HCT116 (cell line): Measurements from ENCODE around the gene PIP4K2B. TPM values are rescaled to one million over a fixed set of nuclear protein-coding genes. Genes with fewer than 3 reads are reported as not detected.

Experiments
- ATAC-seq: fragments of 200-7000 bp; cut with Tn5 transposase; 2 replicates; pipeline ENCODE4 v1.9.1; 2020; ENCODE audit warnings: mild to moderate bottlenecking, moderate library complexity
- BruUV-seq: library from RNA; stranded (reverse); fragments of 400-500 nt; replicated peaks from 2 replicates; lab custom pipeline; 2021; lab: Mats Ljungman, UMichigan
- CTCF ChIA-PET: fragments of 300-600 bp; sonication (Branson Sonifier 250); formaldehyde crosslinking; loops from one replicate; lab custom pipeline; 2021; ENCODE audit warnings: antibody characterized with exemption; lab: Charles Lee
- POLR2A ChIA-PET: fragments of 300-600, 350-600 bp; sonication (Branson Sonifier 250); formaldehyde crosslinking; loops from one replicate; lab custom pipeline; 2021; ENCODE audit warnings: antibody characterized with exemption; lab: Charles Lee
- RAD21 ChIA-PET, 2 experiments: fragments of 300-600 bp; sonication (Branson Sonifier 250); formaldehyde crosslinking; loops; one replicate each; lab custom pipeline; 2023; ENCODE audit warnings: low total read pairs in 2 of 2; ENCODE audit not compliant: uncharacterized antibody in 2 of 2, unreplicated experiment in 2 of 2, low non-redundant PET in 1 of 2; lab: Charles Lee
- DNase-seq: peaks from one replicate; pipeline ENCODE4 v3.0.0-alpha.2; 2010; ENCODE audit warnings: low read depth, low spot score
- H2AFZ ChIP-seq: fragments of 200-600 bp; shearing (Covaris generic), sonication (generic); 2 replicates; pipeline ENCODE4 v1.6.1; 2017; ENCODE audit warnings: low read depth, mixed run types, mixed read lengths, antibody characterized with exemption, low read length; ENCODE audit not compliant: poor library complexity, severe bottlenecking
- H3K27ac ChIP-seq: 2 replicates; pipeline ENCODE4 v1.5.1; 2012; ENCODE audit warnings: low read depth, low read length
- H3K27me3 ChIP-seq: fragments of 200-600 bp; sonication (generic); 2 replicates; pipeline ENCODE4 v1.6.1; 2016; ENCODE audit warnings: mixed run types, low read length, mixed read lengths; ENCODE audit not compliant: insufficient read depth
- H3K36me3 ChIP-seq, 2 experiments: fragments of 200-500 bp in 1 of 2; fragments of 200-600 bp in 1 of 2; sonication (Bioruptor generic) in 1 of 2; sonication (generic) in 1 of 2; 2 replicates each; pipeline versions ENCODE4 v1.5.1 to v1.6.1; 2014 to 2016; ENCODE audit warnings: low read length in 2 of 2, inconsistent platforms in 1 of 2, mixed read lengths in 1 of 2, mixed run types in 1 of 2; ENCODE audit not compliant: insufficient read depth in 2 of 2, control insufficient read depth in 1 of 2
- H3K4me1 ChIP-seq, 2 experiments: fragments of 200-600 bp in 1 of 2; sonication (generic) in 1 of 2; 2 replicates each; pipeline versions ENCODE4 v1.5.1 to v1.6.1; 2012 to 2017; ENCODE audit warnings: low read length in 2 of 2, inconsistent platforms in 1 of 2, mild to moderate bottlenecking in 1 of 2, mixed read lengths in 1 of 2, mixed run types in 1 of 2, moderate library complexity in 1 of 2; ENCODE audit not compliant: insufficient read depth in 2 of 2, control insufficient read depth in 1 of 2
- H3K4me2 ChIP-seq: fragments of 200-600 bp; sonication (generic); 2 replicates; pipeline ENCODE4 v1.6.1; 2017; ENCODE audit warnings: mixed run types, low read length, mixed read lengths
- H3K4me3 ChIP-seq, 2 experiments: fragments of 200-600 bp in 1 of 2; sonication (generic) in 1 of 2; replicated peaks in 1 of 2; 2 replicates each; pipeline ENCODE4 v1.5.1; 2011 to 2016; ENCODE audit warnings: low read length in 2 of 2, control low read depth in 1 of 2, low read depth in 1 of 2, mild to moderate bottlenecking in 1 of 2, mixed read lengths in 1 of 2, mixed run types in 1 of 2
- H3K79me2 ChIP-seq: fragments of 200-600 bp; sonication (generic); 2 replicates; pipeline ENCODE4 v1.6.1; 2017; ENCODE audit warnings: mild to moderate bottlenecking, mixed run types, low read length, moderate library complexity, mixed read lengths; ENCODE audit not compliant: insufficient read depth
- H3K9ac ChIP-seq: fragments of 200-600 bp; sonication (generic); 2 replicates; pipeline ENCODE4 v1.6.1; 2016; ENCODE audit warnings: low read length, mixed read lengths
- H3K9me2 ChIP-seq: fragments of 200-600 bp; sonication (generic), shearing (Covaris generic); 2 replicates; pipeline ENCODE4 v1.6.1; 2017; ENCODE audit warnings: mixed run types, mild to moderate bottlenecking, moderate library complexity; ENCODE audit not compliant: insufficient read depth
- H3K9me3 ChIP-seq, 2 experiments: fragments of 200-500 bp in 1 of 2; fragments of 200-600 bp in 1 of 2; sonication (Bioruptor generic) in 1 of 2; sonication (generic) in 1 of 2; 2 replicates each; pipeline ENCODE4 v1.6.1; 2014 to 2017; ENCODE audit warnings: low read length in 2 of 2, mixed read lengths in 2 of 2, inconsistent platforms in 1 of 2, low read depth in 1 of 2, mild to moderate bottlenecking in 1 of 2, mixed run types in 1 of 2, moderate library complexity in 1 of 2; ENCODE audit not compliant: control insufficient read depth in 1 of 2, insufficient read depth in 1 of 2
- H4K20me1 ChIP-seq: fragments of 200-600 bp; sonication (generic), shearing (Covaris generic); 2 replicates; pipeline ENCODE4 v1.6.1; 2017; ENCODE audit warnings: mixed run types, mild to moderate bottlenecking, moderate library complexity; ENCODE audit not compliant: insufficient read depth
- CEBPB ChIP-seq: IDR thresholded peaks from 2 replicates; pipeline ENCODE4 v1.6.1; 2012; ENCODE audit warnings: low read depth
- EGR1 ChIP-seq: IDR thresholded peaks from 2 replicates; pipeline ENCODE4 v1.6.1; 2012; ENCODE audit warnings: low read depth
- ELF1 ChIP-seq: IDR thresholded peaks from 2 replicates; pipeline ENCODE4 v1.6.1; 2012; ENCODE audit warnings: low read depth, borderline replicate concordance
- EZH2phosphoT487 ChIP-seq: fragments of 200-600 bp; IDR thresholded peaks from 2 replicates; pipeline ENCODE4 v1.6.1; 2018; ENCODE audit warnings: antibody characterized with exemption, borderline replicate concordance
- JUND ChIP-seq: IDR thresholded peaks from 2 replicates; pipeline ENCODE4 v1.6.1; 2012
- SIN3A ChIP-seq: IDR thresholded peaks from 2 replicates; pipeline ENCODE4 v1.6.1; 2012; ENCODE audit warnings: low read depth
- SP1 ChIP-seq: IDR thresholded peaks from 2 replicates; pipeline ENCODE4 v1.6.1; 2012; ENCODE audit warnings: low read depth
- SRF ChIP-seq: IDR thresholded peaks from 2 replicates; pipeline ENCODE4 v1.6.1; 2012; ENCODE audit warnings: low read depth
- TCF7L2 ChIP-seq: IDR thresholded peaks from 2 replicates; pipeline ENCODE4 v1.7.0; 2011; ENCODE audit warnings: borderline replicate concordance, inconsistent platforms; ENCODE audit not compliant: insufficient read depth, insufficient read length; ENCODE audit errors: extremely low read depth
- YY1 ChIP-seq: IDR thresholded peaks from 2 replicates; pipeline ENCODE4 v1.6.1; 2011; ENCODE audit warnings: low read length, low read depth, moderate library complexity, mild to moderate bottlenecking; ENCODE audit not compliant: insufficient replicate concordance; ENCODE audit errors: extremely low read depth
- ZFX ChIP-seq: fragments of 450-650 bp; IDR thresholded peaks from 2 replicates; pipeline ENCODE4 v1.6.1; 2017
- ZNF274 ChIP-seq: fragments of 200-500 bp; sonication (Bioruptor generic); IDR thresholded peaks from 2 replicates; pipeline ENCODE4 v1.6.1; 2014; ENCODE audit warnings: mild to moderate bottlenecking, low read depth, low read length, inconsistent platforms
- intact Hi-C: fragments of 100-400 bp; cut with micrococcal nuclease; formaldehyde crosslinking; loops from 2 replicates; pipeline ENCODE4 v1.10.0; 2022
- total RNA-seq: library from RNA; stranded (reverse); gene quantifications from one replicate; pipeline ENCODE4 v1.2.1, GENCODE V29; 2021; ENCODE audit not compliant: unreplicated experiment
- TF ChIP-seq, protein P1 (sequence below): IDR thresholded peaks from 2 replicates; pipeline ENCODE4 v1.6.1; 2012
- TF ChIP-seq, protein P2 (sequence below): IDR thresholded peaks from 2 replicates; pipeline ENCODE4 v1.6.1; 2012; ENCODE audit warnings: low read depth
- TF ChIP-seq, protein P3 (sequence below), 3 experiments: fragments of 200-600 bp in 1 of 3; sonication (generic) in 1 of 3; IDR thresholded peaks in 2 of 3; conservative IDR thresholded peaks in 1 of 3; 2 replicates each; pipeline ENCODE4 v1.5.1; 2012 to 2017; ENCODE audit warnings: low read depth in 2 of 3, low read length in 2 of 3, antibody characterized with exemption in 1 of 3, borderline replicate concordance in 1 of 3, control low read depth in 1 of 3, mild to moderate bottlenecking in 1 of 3, mixed read lengths in 1 of 3, mixed run types in 1 of 3, moderate library complexity in 1 of 3; ENCODE audit not compliant: insufficient read depth in 1 of 3
- TF ChIP-seq, protein P4 (sequence below): IDR thresholded peaks from 2 replicates; pipeline ENCODE4 v1.6.1; 2012

PIP4K2B gene
- total RNA-seq, 1 experiment from 2014 or later = 40.3 TPM

DNA sequence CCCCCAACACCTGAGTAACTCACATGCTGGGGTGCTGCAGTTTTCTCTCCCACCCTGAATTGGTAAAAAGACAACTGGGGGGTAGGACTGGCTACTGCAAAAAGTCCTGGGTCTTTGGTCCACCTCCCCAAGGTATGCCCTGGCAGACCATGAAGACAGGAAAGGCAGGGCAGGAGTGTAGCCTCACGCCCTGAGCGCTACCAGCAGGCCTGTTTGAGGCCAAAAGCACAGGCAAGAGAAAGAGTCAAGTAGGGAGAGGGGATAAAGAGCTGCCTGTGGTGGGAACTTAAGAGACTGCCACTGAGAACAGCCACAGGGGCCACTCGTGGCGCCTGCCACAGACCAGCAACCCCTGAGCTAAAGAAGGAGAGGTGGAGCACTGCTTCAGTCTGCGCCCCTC, 33.0 kb downstream of the PIP4K2B start:
- H3K9me2 ChIP-seq = no peaks in the 10 kb centered on the region
- ChIA-PET CTCF (no interaction called here), RAD21 (no interaction called here), POLR2A (no interaction called here)
- no peaks in the 10 kb centered on the region for H3K4me1 ChIP-seq
- no peak overlapping the region for H3K4me3 ChIP-seq
- H3K27me3 ChIP-seq = no peaks in the 10 kb centered on the region
- no TSS peak for BruUV-seq
- no peak overlapping the region for H3K27ac ChIP-seq
- no peak overlapping the region for H3K9ac ChIP-seq
- no peak for DNase-seq
- H3K4me2 ChIP-seq = no peak overlapping the region
- TF ChIP-seq CEBPB (no peak), ZNF274 (no peak), ZFX (no peak), SRF (no peak), EZH2phosphoT487 (no peak)
- TF ChIP-seq, protein P1, sequence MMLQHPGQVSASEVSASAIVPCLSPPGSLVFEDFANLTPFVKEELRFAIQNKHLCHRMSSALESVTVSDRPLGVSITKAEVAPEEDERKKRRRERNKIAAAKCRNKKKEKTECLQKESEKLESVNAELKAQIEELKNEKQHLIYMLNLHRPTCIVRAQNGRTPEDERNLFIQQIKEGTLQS = no peak
- intact Hi-C loops = no loop called here
- H3K79me2 ChIP-seq = peaks cover 11% of the 10 kb centered on the region; the same call in 1 of the 2 replicates
- no peak for ATAC-seq
- no peaks in the 10 kb centered on the region for H3K9me3 ChIP-seq
- H2AFZ ChIP-seq = no peak overlapping the region
- peaks cover 4% of the 10 kb centered on the region; the same call in 1 of the 2 replicates for H4K20me1 ChIP-seq
- H3K36me3 ChIP-seq = peaks cover 24 to 50% of the 10 kb centered on the region in 2 experiments; a peak in 3 of 4 replicates

DNA sequence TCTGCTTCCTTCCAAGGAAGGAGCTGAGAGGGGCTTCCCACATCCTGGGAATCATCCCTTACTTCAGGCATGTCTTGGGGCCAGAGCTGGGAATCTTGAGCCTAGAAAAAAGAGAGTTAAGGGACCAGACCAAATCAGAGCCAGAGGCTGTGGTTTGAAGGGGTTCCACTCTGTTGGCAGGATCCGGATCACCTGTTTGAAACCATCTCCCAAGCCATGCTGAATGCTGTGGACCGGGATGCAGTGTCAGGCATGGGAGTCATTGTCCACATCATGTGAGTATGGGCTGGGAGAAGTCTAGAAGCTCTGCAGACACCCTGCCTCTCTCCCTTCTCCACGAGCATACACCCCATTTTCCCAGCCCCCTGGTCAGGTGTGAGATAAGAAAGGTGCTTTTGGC, 37.1 kb downstream of the PIP4K2B start:
- POLR2A ChIA-PET = no interaction called here
- BruUV-seq = no TSS peak
- no peak for TF ChIP-seq JUND
- TF ChIP-seq, protein P2, sequence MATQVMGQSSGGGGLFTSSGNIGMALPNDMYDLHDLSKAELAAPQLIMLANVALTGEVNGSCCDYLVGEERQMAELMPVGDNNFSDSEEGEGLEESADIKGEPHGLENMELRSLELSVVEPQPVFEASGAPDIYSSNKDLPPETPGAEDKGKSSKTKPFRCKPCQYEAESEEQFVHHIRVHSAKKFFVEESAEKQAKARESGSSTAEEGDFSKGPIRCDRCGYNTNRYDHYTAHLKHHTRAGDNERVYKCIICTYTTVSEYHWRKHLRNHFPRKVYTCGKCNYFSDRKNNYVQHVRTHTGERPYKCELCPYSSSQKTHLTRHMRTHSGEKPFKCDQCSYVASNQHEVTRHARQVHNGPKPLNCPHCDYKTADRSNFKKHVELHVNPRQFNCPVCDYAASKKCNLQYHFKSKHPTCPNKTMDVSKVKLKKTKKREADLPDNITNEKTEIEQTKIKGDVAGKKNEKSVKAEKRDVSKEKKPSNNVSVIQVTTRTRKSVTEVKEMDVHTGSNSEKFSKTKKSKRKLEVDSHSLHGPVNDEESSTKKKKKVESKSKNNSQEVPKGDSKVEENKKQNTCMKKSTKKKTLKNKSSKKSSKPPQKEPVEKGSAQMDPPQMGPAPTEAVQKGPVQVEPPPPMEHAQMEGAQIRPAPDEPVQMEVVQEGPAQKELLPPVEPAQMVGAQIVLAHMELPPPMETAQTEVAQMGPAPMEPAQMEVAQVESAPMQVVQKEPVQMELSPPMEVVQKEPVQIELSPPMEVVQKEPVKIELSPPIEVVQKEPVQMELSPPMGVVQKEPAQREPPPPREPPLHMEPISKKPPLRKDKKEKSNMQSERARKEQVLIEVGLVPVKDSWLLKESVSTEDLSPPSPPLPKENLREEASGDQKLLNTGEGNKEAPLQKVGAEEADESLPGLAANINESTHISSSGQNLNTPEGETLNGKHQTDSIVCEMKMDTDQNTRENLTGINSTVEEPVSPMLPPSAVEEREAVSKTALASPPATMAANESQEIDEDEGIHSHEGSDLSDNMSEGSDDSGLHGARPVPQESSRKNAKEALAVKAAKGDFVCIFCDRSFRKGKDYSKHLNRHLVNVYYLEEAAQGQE = no peak
- TF ChIP-seq SIN3A = no peak
- TF ChIP-seq, protein P3, sequence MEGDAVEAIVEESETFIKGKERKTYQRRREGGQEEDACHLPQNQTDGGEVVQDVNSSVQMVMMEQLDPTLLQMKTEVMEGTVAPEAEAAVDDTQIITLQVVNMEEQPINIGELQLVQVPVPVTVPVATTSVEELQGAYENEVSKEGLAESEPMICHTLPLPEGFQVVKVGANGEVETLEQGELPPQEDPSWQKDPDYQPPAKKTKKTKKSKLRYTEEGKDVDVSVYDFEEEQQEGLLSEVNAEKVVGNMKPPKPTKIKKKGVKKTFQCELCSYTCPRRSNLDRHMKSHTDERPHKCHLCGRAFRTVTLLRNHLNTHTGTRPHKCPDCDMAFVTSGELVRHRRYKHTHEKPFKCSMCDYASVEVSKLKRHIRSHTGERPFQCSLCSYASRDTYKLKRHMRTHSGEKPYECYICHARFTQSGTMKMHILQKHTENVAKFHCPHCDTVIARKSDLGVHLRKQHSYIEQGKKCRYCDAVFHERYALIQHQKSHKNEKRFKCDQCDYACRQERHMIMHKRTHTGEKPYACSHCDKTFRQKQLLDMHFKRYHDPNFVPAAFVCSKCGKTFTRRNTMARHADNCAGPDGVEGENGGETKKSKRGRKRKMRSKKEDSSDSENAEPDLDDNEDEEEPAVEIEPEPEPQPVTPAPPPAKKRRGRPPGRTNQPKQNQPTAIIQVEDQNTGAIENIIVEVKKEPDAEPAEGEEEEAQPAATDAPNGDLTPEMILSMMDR (IDR thresholded peaks at IDR 0.05 in 2 of 3, conservative IDR thresholded peaks at IDR 0.05 in 1 of 3; ENCODE audit: borderline replicate concordance in 1 of 3, insufficient read depth in 1 of 3, low read depth in 2 of 3, low read length in 2 of 3) = no peak
- TF ChIP-seq ELF1 = no peak
- no peak for TF ChIP-seq EGR1
- TF ChIP-seq ZFX = no peak
- TF ChIP-seq TCF7L2 = no peak
- no peak for TF ChIP-seq YY1
- no peak for TF ChIP-seq SP1
- no peak for TF ChIP-seq ZNF274
- TF ChIP-seq, protein P4, sequence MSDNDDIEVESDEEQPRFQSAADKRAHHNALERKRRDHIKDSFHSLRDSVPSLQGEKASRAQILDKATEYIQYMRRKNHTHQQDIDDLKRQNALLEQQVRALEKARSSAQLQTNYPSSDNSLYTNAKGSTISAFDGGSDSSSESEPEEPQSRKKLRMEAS = no peak

More for the DNA sequence above, 37.1 kb downstream of the PIP4K2B start:
- Histone ChIP-seq H3K4me2 (no peak overlapping the region), H3K79me2 (peaks cover 40% of the 10 kb centered on the region), H3K9ac (no peak overlapping the region), H3K4me1 (no peaks in the 10 kb centered on the region), H3K9me2 (no peaks in the 10 kb centered on the region), H3K36me3 (peaks cover 37 to 65% of the 10 kb centered on the region in 2 experiments), H3K27ac (no peak overlapping the region), H4K20me1 (peaks cover 4% of the 10 kb centered on the region; the same call in 1 of the 2 replicates), H3K4me3 (no peak overlapping the region), H3K27me3 (no peaks in the 10 kb centered on the region), H3K9me3 (no peaks in the 10 kb centered on the region), H2AFZ (no peak overlapping the region)
- DNase-seq (no peak), ATAC-seq (no peak)
- ChIA-PET CTCF (interaction anchor here (0.8 to 1.2 kb wide), 2 partner anchors 9 to 27 kb away, joined by 3 to 4 read pairs; no protein-coding TSS in a partner anchor), RAD21 (interaction anchor here (0.5 to 0.7 kb wide), 2 partner anchors 71 to 213 kb away, joined by 3 read pairs; no protein-coding TSS in a partner anchor)
- intact Hi-C loops = no loop called here
